KMS-11 (cell line): ENCODE results near the gene SPAST.

Experiments used
- H2AFZ ChIP-seq: fragments of 200-600 bp; sonication (generic); 2 replicates; pipeline ENCODE4 v1.6.1; 2016; ENCODE audit warnings: antibody characterized with exemption, mixed run types, low read depth
- H3K27ac ChIP-seq: fragments of 200-600 bp; sonication (generic); 2 replicates; pipeline ENCODE4 v1.6.1; 2016; ENCODE audit warnings: mild to moderate bottlenecking, mixed run types
- H3K27me3 ChIP-seq: fragments of 200-600 bp; sonication (generic); 2 replicates; pipeline ENCODE4 v1.6.1; 2017; ENCODE audit warnings: mild to moderate bottlenecking, low read depth, mixed run types, moderate library complexity; ENCODE audit not compliant: insufficient read depth
- H3K36me3 ChIP-seq: fragments of 200-600 bp; sonication (generic); 2 replicates; pipeline ENCODE4 v1.6.1; 2017; ENCODE audit warnings: mild to moderate bottlenecking, mixed run types; ENCODE audit not compliant: insufficient read depth
- H3K4me1 ChIP-seq: fragments of 200-600 bp; sonication (generic); 2 replicates; pipeline ENCODE4 v1.6.1; 2016; ENCODE audit warnings: mild to moderate bottlenecking, low read depth, mixed run types; ENCODE audit not compliant: poor library complexity, severe bottlenecking
- H3K4me2 ChIP-seq: fragments of 200-600 bp; sonication (generic); 2 replicates; pipeline ENCODE4 v1.7.0; 2016; ENCODE audit warnings: mild to moderate bottlenecking, mixed run types
- H3K4me3 ChIP-seq: fragments of 200-600 bp; sonication (generic); IDR thresholded peaks from 2 replicates; pipeline ENCODE4 v1.6.1; 2017; ENCODE audit warnings: low read depth, low read length, mixed read lengths; ENCODE audit not compliant: insufficient read depth
- H3K79me2 ChIP-seq: fragments of 200-600 bp; sonication (generic); 2 replicates; pipeline ENCODE4 v1.6.1; 2016; ENCODE audit warnings: low read depth, mixed run types; ENCODE audit not compliant: insufficient read depth
- H3K9ac ChIP-seq: fragments of 200-600 bp; sonication (generic); 2 replicates; pipeline ENCODE4 v1.6.1; 2016; ENCODE audit warnings: mild to moderate bottlenecking, mixed run types
- H4K20me1 ChIP-seq: fragments of 200-600 bp; sonication (generic); 2 replicates; pipeline ENCODE4 v1.6.1; 2016; ENCODE audit warnings: mild to moderate bottlenecking, mixed run types; ENCODE audit not compliant: insufficient read depth
- CTCF ChIP-seq: fragments of 200-600 bp; sonication (generic); conservative IDR thresholded peaks from 2 replicates; pipeline ENCODE4 v1.6.1; 2017; ENCODE audit warnings: low read depth, mild to moderate bottlenecking, antibody characterized with exemption, low read length, moderate library complexity, mixed read lengths

The SPAST gene

GRCh38 chr2:32067549-32067948 lies 4.2 kb downstream of the SPAST start:
- Histone ChIP-seq H3K4me3 (no peak overlapping the region), H3K27ac (no peak overlapping the region), H3K27me3 (no peaks in the 10 kb centered on the region), H2AFZ (no peak overlapping the region), H3K36me3 (no peaks in the 10 kb centered on the region), H3K4me2 (no peak overlapping the region), H3K79me2 (peaks cover 33% of the 10 kb centered on the region; the same call in 1 of the 2 replicates), H4K20me1 (no peaks in the 10 kb centered on the region), H3K9ac (no peak overlapping the region), H3K4me1 (peaks cover 15% of the 10 kb centered on the region)
- TF ChIP-seq CTCF, result no peak

GRCh38 chr2:32074134-32074506 lies 10.8 kb downstream of the SPAST start:
- no peak overlapping the region for H2AFZ ChIP-seq
- peaks cover 4% of the 10 kb centered on the region; the same call in 1 of the 2 replicates for H3K79me2 ChIP-seq
- no peak for TF ChIP-seq CTCF
- H3K27ac ChIP-seq, result no peak overlapping the region
- no peaks in the 10 kb centered on the region; the same call in 1 of the 2 replicates for H3K36me3 ChIP-seq
- no peak overlapping the region for H3K9ac ChIP-seq
- no peak overlapping the region for H3K4me2 ChIP-seq
- H3K4me3 ChIP-seq, result no peak overlapping the region
- no peaks in the 10 kb centered on the region for H3K27me3 ChIP-seq
- H4K20me1 ChIP-seq, result no peaks in the 10 kb centered on the region; the same call in 1 of the 2 replicates
- no peaks in the 10 kb centered on the region for H3K4me1 ChIP-seq

DNA sequence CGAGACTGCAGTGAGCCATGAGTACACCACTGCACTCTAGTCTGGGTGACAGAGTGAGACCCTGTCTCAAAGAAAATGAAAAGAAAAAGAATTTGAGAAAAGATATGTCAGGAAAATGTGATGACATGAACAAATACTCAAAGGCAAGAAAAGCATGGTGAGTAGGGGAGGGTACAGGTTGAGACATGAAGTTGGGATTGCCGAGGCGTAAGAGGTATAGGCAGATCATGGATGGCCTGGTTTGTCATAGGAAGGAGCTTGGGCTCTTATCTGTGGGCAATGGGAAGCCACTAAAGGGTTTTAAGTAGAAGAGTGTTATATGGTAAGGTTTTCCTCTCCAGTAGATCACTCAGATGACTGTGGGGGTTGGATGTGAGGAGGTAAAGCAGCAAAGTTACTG lies 32.3 kb downstream of the SPAST start:
- H3K79me2 ChIP-seq, result no peaks in the 10 kb centered on the region
- no peak for TF ChIP-seq CTCF
- no peaks in the 10 kb centered on the region for H3K4me1 ChIP-seq
- H3K4me2 ChIP-seq, result no peak overlapping the region
- H2AFZ ChIP-seq, result no peak overlapping the region
- H3K4me3 ChIP-seq, result no peak overlapping the region
- no peaks in the 10 kb centered on the region for H4K20me1 ChIP-seq
- no peak overlapping the region for H3K27ac ChIP-seq
- no peaks in the 10 kb centered on the region for H3K36me3 ChIP-seq
- no peak overlapping the region for H3K9ac ChIP-seq
- no peaks in the 10 kb centered on the region for H3K27me3 ChIP-seq

- H3K4me1 ChIP-seq, result no peaks in the 10 kb centered on the region
Observed at GRCh38 chr2:32108111-32108510, 44.8 kb downstream of the SPAST start.

More at GRCh38 chr2:32108111-32108510, 44.8 kb downstream of the SPAST start:
- no peak overlapping the region for H3K4me3 ChIP-seq
- no peak overlapping the region for H3K27ac ChIP-seq
- no peaks in the 10 kb centered on the region for H3K27me3 ChIP-seq
- TF ChIP-seq CTCF, result no peak
- H3K4me2 ChIP-seq, result no peak overlapping the region
- H2AFZ ChIP-seq, result no peak overlapping the region
- H4K20me1 ChIP-seq, result no peaks in the 10 kb centered on the region
- no peak overlapping the region for H3K9ac ChIP-seq
- H3K36me3 ChIP-seq, result no peaks in the 10 kb centered on the region
- no peaks in the 10 kb centered on the region for H3K79me2 ChIP-seq
